Karpas-422 (cell line): Measurements from ENCODE around the gene CRYBB3. TPM values are rescaled to one million over a fixed set of nuclear protein-coding genes. Genes with fewer than 3 reads are reported as not detected.
A peak's percentile ranks its signal among the peaks of the same experiment; 100 is the strongest.

Experiments used
- DNase-seq: peaks from one replicate; pipeline ENCODE4 v3.0.0-alpha.2; 2015
- H2AFZ ChIP-seq: fragments of 200-600 bp; sonication (generic); 2 replicates; pipeline ENCODE4 v1.6.1; 2014; ENCODE audit warnings: antibody characterized with exemption, low read length, mixed read lengths
- H3K27ac ChIP-seq: fragments of 200-600 bp; sonication (generic); 2 replicates; pipeline ENCODE4 v1.5.1; 2014; ENCODE audit warnings: mild to moderate bottlenecking, low read length, moderate library complexity
- H3K27me3 ChIP-seq: fragments of 200-600 bp; sonication (generic); 2 replicates; pipeline ENCODE4 v1.6.1; 2014; ENCODE audit warnings: low read length, mixed read lengths
- H3K36me3 ChIP-seq: fragments of 200-600 bp; sonication (generic); 2 replicates; pipeline ENCODE4 v1.6.1; 2014; ENCODE audit warnings: low read length, mixed read lengths; ENCODE audit not compliant: insufficient read depth
- H3K4me1 ChIP-seq: fragments of 200-600 bp; sonication (generic); 2 replicates; pipeline ENCODE4 v1.6.1; 2014; ENCODE audit warnings: mild to moderate bottlenecking, low read length, mixed read lengths
- H3K4me2 ChIP-seq: fragments of 200-600 bp; sonication (generic); 2 replicates; pipeline ENCODE4 v1.6.1; 2014; ENCODE audit warnings: low read length, low read depth, mild to moderate bottlenecking; ENCODE audit not compliant: poor library complexity, severe bottlenecking
- H3K4me3 ChIP-seq: fragments of 200-600 bp; sonication (generic); 2 replicates; pipeline ENCODE4 v1.5.1; 2014; ENCODE audit warnings: mild to moderate bottlenecking, antibody characterized with exemption, low read length, mixed read lengths
- H3K79me2 ChIP-seq: fragments of 200-600 bp; sonication (generic); 2 replicates; pipeline ENCODE4 v1.6.1; 2014; ENCODE audit warnings: mild to moderate bottlenecking, low read length, mixed read lengths
- H3K9ac ChIP-seq: fragments of 200-600 bp; sonication (generic); 2 replicates; pipeline ENCODE4 v1.6.0; 2014; ENCODE audit warnings: low read length
- H3K9me2 ChIP-seq: fragments of 200-600 bp; sonication (generic), shearing (Covaris generic); replicated peaks from 2 replicates; pipeline ENCODE4 v1.6.0; 2014; ENCODE audit warnings: mild to moderate bottlenecking, low read length, moderate library complexity; ENCODE audit not compliant: insufficient read depth
- H3K9me3 ChIP-seq: fragments of 300-700, 200-600 bp; sonication (generic); 2 replicates; pipeline ENCODE4 v1.6.1; 2014; ENCODE audit warnings: low read length, mixed read lengths
- H4K20me1 ChIP-seq: fragments of 200-600 bp; sonication (generic); 2 replicates; pipeline ENCODE4 v1.6.1; 2014; ENCODE audit warnings: mild to moderate bottlenecking, antibody characterized with exemption, low read length, low read depth; ENCODE audit not compliant: insufficient read depth
- total RNA-seq: library from RNA; depleted of rRNA; stranded (reverse); fragments of >200 nt; shearing (Covaris generic); gene quantifications from 2 replicates; pipeline ENCODE4 v1.2.3, GENCODE V29; 2014; ENCODE audit warnings: low replicate concordance

Gene CRYBB3
- total RNA-seq, 1 experiment from 2014 or later = not detected

DNA sequence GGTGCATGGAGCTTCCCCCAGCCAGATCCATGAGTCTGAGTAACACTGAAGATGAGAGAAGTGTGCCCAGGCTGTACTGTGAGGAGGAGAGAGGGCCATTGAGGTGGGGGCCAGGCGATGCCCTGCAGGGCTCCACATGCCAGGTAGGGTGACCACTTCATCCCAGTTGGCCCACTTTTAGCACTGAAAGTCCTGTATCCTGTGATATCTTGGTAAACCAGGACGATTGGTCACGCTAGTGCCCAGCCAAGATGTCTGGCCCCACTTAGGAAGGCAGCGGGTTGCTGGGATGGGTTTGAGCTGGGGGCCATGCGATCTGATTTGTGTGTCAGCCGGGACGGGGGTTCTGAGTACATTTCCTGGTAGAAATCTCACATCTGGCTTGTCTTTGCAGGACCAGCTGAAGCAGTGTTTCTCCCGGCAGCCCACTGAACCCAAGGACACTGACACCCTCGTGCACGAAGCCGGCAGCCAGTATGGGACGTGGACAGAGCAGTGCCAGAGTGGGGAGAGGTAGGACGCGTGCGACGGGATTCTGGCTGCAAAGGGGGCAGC is 29.2 kb upstream of the CRYBB3 start:
- Histone ChIP-seq H3K36me3 (no peaks in the 10 kb centered on the region), H3K9ac (no peak overlapping the region), H3K9me3 (no peaks in the 10 kb centered on the region), H3K4me1 (no peaks in the 10 kb centered on the region), H3K79me2 (no peaks in the 10 kb centered on the region), H4K20me1 (no peaks in the 10 kb centered on the region), H3K9me2 (no peaks in the 10 kb centered on the region), H3K4me3 (no peak overlapping the region), H3K27ac (no peak overlapping the region), H3K4me2 (no peak overlapping the region), H3K27me3 (no peaks in the 10 kb centered on the region), H2AFZ (no peak overlapping the region)
- DNase-seq = no peak

- H3K4me3 ChIP-seq = no peak overlapping the region
- H2AFZ ChIP-seq = no peak overlapping the region
- no peaks in the 10 kb centered on the region for H3K9me2 ChIP-seq
- H3K36me3 ChIP-seq = no peaks in the 10 kb centered on the region
- H3K79me2 ChIP-seq = no peaks in the 10 kb centered on the region
- H3K4me2 ChIP-seq = no peak overlapping the region
- H4K20me1 ChIP-seq = no peaks in the 10 kb centered on the region
- no peak overlapping the region for H3K27ac ChIP-seq
- H3K9me3 ChIP-seq = no peaks in the 10 kb centered on the region
- H3K4me1 ChIP-seq = no peaks in the 10 kb centered on the region
- no peak overlapping the region for H3K9ac ChIP-seq
- peak; percentile 68 for DNase-seq
- H3K27me3 ChIP-seq = no peaks in the 10 kb centered on the region
Observed at GRCh38 chr22:25172153-25172552, 27.5 kb upstream of the CRYBB3 start.

DNA sequence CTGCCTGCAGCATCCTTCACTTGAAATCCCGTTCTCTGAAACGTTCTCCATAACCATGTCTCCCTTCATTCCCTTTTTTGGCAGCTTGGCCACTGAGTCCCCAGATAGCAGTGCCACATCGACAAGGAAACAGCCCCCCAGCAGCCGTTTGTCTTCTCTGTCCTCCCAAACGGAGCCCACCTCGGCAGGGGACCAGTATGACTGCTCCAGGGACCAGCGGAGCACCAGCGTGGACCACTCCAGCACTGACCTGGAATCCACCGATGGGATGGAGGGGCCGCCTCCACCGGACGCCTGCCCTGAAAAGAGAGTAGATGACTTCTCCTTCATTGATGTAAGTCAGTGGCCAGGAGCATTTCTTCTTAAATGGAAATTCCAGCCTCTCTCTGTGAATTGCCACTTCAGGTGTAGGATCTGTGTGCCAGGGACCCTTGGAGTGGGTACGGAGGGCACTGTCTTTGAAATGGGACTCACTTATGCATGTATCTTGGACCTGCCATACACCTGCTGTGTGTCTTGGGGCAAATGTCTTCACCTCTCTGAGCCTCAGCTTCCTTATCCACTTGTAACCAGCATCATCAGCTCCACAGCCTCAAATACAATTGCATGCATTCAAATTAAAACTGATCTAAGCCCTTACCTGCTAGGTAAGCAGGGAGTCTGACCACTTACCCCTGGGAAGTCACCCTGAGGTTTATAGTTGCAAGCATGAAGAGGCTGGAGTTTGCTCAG is 25.3 kb upstream of the CRYBB3 start:
- H3K4me3 ChIP-seq = no peak overlapping the region

DNA sequence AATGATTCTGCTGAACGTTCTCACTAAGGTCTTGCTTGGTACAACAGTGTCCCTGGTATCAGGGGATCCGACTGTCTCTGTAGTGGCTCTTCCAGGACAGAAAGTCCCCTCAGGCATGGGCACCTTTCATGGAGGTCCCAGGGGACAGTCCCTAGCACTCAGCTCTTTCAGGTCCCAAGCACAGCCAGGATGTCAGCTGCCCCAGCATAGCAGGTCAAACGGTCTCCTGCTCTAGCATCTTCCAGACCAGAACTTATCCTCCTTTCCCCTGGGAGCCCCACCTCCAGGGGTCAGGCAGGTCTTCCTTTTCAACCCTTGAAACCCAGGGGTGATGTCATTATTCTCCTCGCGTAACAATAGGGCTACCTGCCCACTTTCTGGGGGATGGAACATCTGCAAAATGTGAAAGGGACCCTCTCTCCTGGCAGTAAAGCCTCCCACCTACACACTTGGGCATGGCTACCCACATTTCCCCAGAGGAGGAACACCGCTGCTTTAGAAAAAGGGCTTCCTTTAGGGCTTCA is 24.7 kb upstream of the CRYBB3 start:
- Histone ChIP-seq H3K4me3 (no peak overlapping the region), H2AFZ (no peak overlapping the region), H3K36me3 (no peaks in the 10 kb centered on the region), H3K9ac (no peak overlapping the region), H3K9me3 (no peaks in the 10 kb centered on the region), H3K4me1 (no peaks in the 10 kb centered on the region), H3K4me2 (no peak overlapping the region), H3K27ac (no peak overlapping the region), H4K20me1 (no peaks in the 10 kb centered on the region), H3K79me2 (no peaks in the 10 kb centered on the region), H3K9me2 (no peaks in the 10 kb centered on the region), H3K27me3 (no peaks in the 10 kb centered on the region)
- no peak for DNase-seq

More for the DNA sequence above, 25.3 kb upstream of the CRYBB3 start:
- no peaks in the 10 kb centered on the region for H3K27me3 ChIP-seq
- no peaks in the 10 kb centered on the region for H3K9me3 ChIP-seq
- no peak overlapping the region for H3K27ac ChIP-seq
- no peak overlapping the region for H2AFZ ChIP-seq
- H3K36me3 ChIP-seq = no peaks in the 10 kb centered on the region
- no peak overlapping the region for H3K9ac ChIP-seq
- H3K9me2 ChIP-seq = no peaks in the 10 kb centered on the region
- no peak overlapping the region for H3K4me2 ChIP-seq
- no peaks in the 10 kb centered on the region for H3K4me1 ChIP-seq
- DNase-seq = no peak
- H3K79me2 ChIP-seq = no peaks in the 10 kb centered on the region
- no peaks in the 10 kb centered on the region for H4K20me1 ChIP-seq

DNA sequence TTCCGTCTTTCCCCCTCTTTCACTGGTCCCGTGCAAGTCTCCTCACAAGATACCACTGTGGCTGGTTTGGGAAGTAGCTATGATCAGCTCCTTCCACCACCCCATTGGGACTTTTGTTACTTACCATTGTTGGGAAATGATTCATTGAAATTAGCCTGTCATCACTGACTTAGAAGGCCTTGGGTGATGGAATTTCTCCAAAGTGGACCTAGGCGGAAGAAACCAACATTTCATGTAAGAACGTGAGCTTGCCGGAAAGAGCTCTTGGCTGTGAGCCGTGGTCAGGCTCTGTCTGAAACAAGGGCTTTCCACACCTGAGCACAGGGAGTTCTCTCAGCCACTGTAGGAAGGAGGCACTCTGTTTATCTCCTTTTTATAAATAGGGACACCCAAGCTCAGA is 23.5 kb upstream of the CRYBB3 start:
- no peaks in the 10 kb centered on the region for H3K36me3 ChIP-seq
- H3K9me3 ChIP-seq = no peaks in the 10 kb centered on the region
- no peak overlapping the region for H3K4me3 ChIP-seq
- H3K4me1 ChIP-seq = no peaks in the 10 kb centered on the region
- no peak overlapping the region for H3K27ac ChIP-seq
- no peak overlapping the region for H2AFZ ChIP-seq
- H3K27me3 ChIP-seq = no peaks in the 10 kb centered on the region
- H3K4me2 ChIP-seq = no peak overlapping the region
- no peak overlapping the region for H3K9ac ChIP-seq
- H3K9me2 ChIP-seq = no peaks in the 10 kb centered on the region
- no peaks in the 10 kb centered on the region for H3K79me2 ChIP-seq
- no peak for DNase-seq
- H4K20me1 ChIP-seq = no peaks in the 10 kb centered on the region

GRCh38 chr22:25176799-25177198 is 22.9 kb upstream of the CRYBB3 start:
- Histone ChIP-seq H2AFZ (no peak overlapping the region), H3K27ac (no peak overlapping the region), H3K9me3 (no peaks in the 10 kb centered on the region), H3K36me3 (no peaks in the 10 kb centered on the region), H4K20me1 (no peaks in the 10 kb centered on the region), H3K4me1 (no peaks in the 10 kb centered on the region), H3K79me2 (no peaks in the 10 kb centered on the region), H3K27me3 (no peaks in the 10 kb centered on the region), H3K4me3 (no peak overlapping the region), H3K9ac (no peak overlapping the region), H3K4me2 (no peak overlapping the region), H3K9me2 (no peaks in the 10 kb centered on the region)
- no peak for DNase-seq

DNA sequence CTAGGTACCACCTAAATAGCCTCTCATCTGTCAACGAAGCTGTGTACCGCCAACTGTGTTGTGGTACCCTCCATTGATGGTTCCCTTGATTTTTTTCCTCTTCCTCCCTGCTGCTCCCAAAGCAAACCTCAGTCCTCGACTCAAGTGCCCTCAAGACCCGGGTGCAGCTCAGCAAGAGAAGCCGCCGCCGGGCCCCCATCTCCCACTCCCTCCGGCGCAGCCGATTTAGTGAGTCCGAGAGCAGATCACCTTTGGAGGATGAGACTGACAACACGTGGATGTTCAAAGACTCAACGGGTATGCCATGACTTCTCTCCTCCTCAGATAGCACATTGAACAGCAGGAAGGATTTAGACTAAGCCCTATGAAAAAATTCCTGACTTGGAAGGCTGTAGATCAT is 22.4 kb upstream of the CRYBB3 start:
- DNase-seq = no peak
- Histone ChIP-seq H3K27me3 (no peaks in the 10 kb centered on the region), H3K9me3 (no peaks in the 10 kb centered on the region), H3K4me1 (no peaks in the 10 kb centered on the region), H2AFZ (no peak overlapping the region), H3K9ac (no peak overlapping the region), H3K4me3 (no peak overlapping the region), H3K27ac (no peak overlapping the region), H4K20me1 (no peaks in the 10 kb centered on the region), H3K36me3 (no peaks in the 10 kb centered on the region), H3K79me2 (no peaks in the 10 kb centered on the region), H3K4me2 (no peak overlapping the region), H3K9me2 (no peaks in the 10 kb centered on the region)

DNA sequence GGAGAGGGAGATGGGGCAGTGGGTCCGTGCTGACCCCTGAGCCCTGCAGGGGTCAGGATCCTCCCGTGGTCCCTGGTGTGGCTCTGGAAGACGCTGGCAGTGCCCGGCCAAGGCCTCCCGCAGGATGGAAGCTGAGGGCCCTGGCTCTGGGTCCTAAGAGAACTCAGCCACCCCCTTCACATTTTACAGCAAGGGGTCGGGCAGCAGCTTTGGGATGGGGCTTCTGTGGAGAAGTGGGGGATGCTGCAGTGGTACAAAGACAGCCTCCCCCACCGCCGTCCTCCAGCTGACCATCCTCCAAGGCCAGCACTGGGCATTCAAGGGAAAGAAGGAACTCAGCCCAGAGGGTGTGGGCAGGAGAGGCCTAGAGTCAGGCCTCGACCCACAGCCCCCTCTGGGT is 21.8 kb upstream of the CRYBB3 start:
- no peak overlapping the region for H2AFZ ChIP-seq
- no peaks in the 10 kb centered on the region for H3K9me2 ChIP-seq
- no peaks in the 10 kb centered on the region for H3K9me3 ChIP-seq
- no peaks in the 10 kb centered on the region for H3K27me3 ChIP-seq
- H3K4me3 ChIP-seq = no peak overlapping the region
- no peaks in the 10 kb centered on the region for H3K36me3 ChIP-seq
- no peaks in the 10 kb centered on the region for H3K79me2 ChIP-seq
- H3K9ac ChIP-seq = no peak overlapping the region
- H3K4me1 ChIP-seq = no peaks in the 10 kb centered on the region
- H3K4me2 ChIP-seq = no peak overlapping the region
- H4K20me1 ChIP-seq = no peaks in the 10 kb centered on the region
- DNase-seq = no peak
- no peak overlapping the region for H3K27ac ChIP-seq
